Esophagus squamous epithelium (tissue), 4 donors: ENCODE results near the gene LILRB5.

Experiments used
- CTCF ChIP-seq, 6 experiments: fragments of 450-650 bp in 4 of 6; fragments of 200-600 bp in 2 of 6; sonication (generic) in 2 of 6; IDR thresholded peaks; one replicate each; pipeline ENCODE4 v1.5.1; 2016 to 2019; ENCODE audit warnings: antibody characterized with exemption in 6 of 6, mild to moderate bottlenecking in 4 of 6, moderate library complexity in 4 of 6
- POLR2A ChIP-seq, 4 donors: fragments of 450-650 bp; IDR thresholded peaks; one replicate each; pipeline ENCODE4 v1.6.1; 2017; ENCODE audit warnings: antibody characterized with exemption in 4 of 4, mild to moderate bottlenecking in 4 of 4, moderate library complexity in 3 of 4

GRCh38 chr19:54247106-54247930 is 9.8 kb downstream of the LILRB5 start:
- TF ChIP-seq CTCF (IDR thresholded peaks at IDR 0.05) (no peak), POLR2A (IDR thresholded peaks at IDR 0.05) (no peak)
